Activated CD4-positive, alpha-beta T cell treated with anti-CD3 and anti-CD28 coated beads, Interleukin-2, amount 10 ng/mL, durations not matched to agents 7 days and 5 days (primary cell): Measurements from ENCODE around the gene OPRM1. TPM values are rescaled to one million over a fixed set of nuclear protein-coding genes. Genes with fewer than 3 reads are reported as not detected.
A peak's percentile ranks its signal among the peaks of the same experiment; 100 is the strongest.

Source experiments
- CTCF ChIA-PET: fragments of 350-600 bp; sonication (Branson Sonifier 250); formaldehyde crosslinking; loops from one replicate; lab custom pipeline; 2021; ENCODE audit warnings: antibody characterized with exemption; lab: Charles Lee
- POLR2A ChIA-PET: fragments of 350-600 bp; sonication (Branson Sonifier 250); formaldehyde crosslinking; loops from one replicate; lab custom pipeline; 2021; ENCODE audit warnings: antibody characterized with exemption; lab: Charles Lee
- DNase-seq: peaks from one replicate; pipeline ENCODE4 v3.0.0-alpha.2; 2020
- H3K27ac Mint-ChIP-seq: one replicate; pipeline ENCODE4 v1.8.0; 2021; ENCODE audit warnings: mild to moderate bottlenecking, moderate library complexity, mixed read lengths
- H3K27me3 Mint-ChIP-seq: one replicate; pipeline ENCODE4 v1.8.0; 2021; ENCODE audit warnings: mixed read lengths
- H3K36me3 Mint-ChIP-seq: one replicate; pipeline ENCODE4 v1.8.0; 2021; ENCODE audit warnings: low read depth, mixed read lengths
- H3K4me1 Mint-ChIP-seq: one replicate; pipeline ENCODE4 v1.8.0; 2021; ENCODE audit warnings: mixed read lengths
- H3K4me3 Mint-ChIP-seq: one replicate; pipeline ENCODE4 v1.8.0; 2021; ENCODE audit warnings: mild to moderate bottlenecking, moderate library complexity, mixed read lengths
- H3K9me3 Mint-ChIP-seq: one replicate; pipeline ENCODE4 v1.8.0; 2021; ENCODE audit warnings: mixed read lengths
- total RNA-seq, 2 experiments: library from RNA; stranded (reverse); gene quantifications; one replicate each; pipeline ENCODE4 v1.2.3, GENCODE V29; 2021

The OPRM1 gene
- total RNA-seq = not detected

GRCh38 chr6:154039231-154039842, at the start of gene OPRM1:
Gene OPRM1, plus strand, starts transcription at chr6:154039240. Its CDS starts 305 bp downstream, at chr6:154039545.
- peak; percentile 40 for DNase-seq
- H3K27me3 Mint-ChIP-seq = peaks cover 22% of the 10 kb centered on the region
- POLR2A ChIA-PET = no interaction called here
- H3K4me3 Mint-ChIP-seq = no peak within 1 kb of the TSS
- no peaks in the 10 kb centered on the region for H3K4me1 Mint-ChIP-seq
- no peak within 1 kb of the TSS for H3K27ac Mint-ChIP-seq
- H3K36me3 Mint-ChIP-seq = no peaks in the 10 kb centered on the region
- CTCF ChIA-PET = no interaction called here
- no peaks in the 10 kb centered on the region for H3K9me3 Mint-ChIP-seq

GRCh38 chr6:153989989-153990388, 49.1 kb upstream of the OPRM1 start:
- CTCF ChIA-PET = no interaction called here
- H3K4me1 Mint-ChIP-seq = no peaks in the 10 kb centered on the region
- no peaks in the 10 kb centered on the region for H3K9me3 Mint-ChIP-seq
- DNase-seq = no peak
- no peak overlapping the region for H3K4me3 Mint-ChIP-seq
- H3K27ac Mint-ChIP-seq = no peak overlapping the region
- POLR2A ChIA-PET = no interaction called here
- no peaks in the 10 kb centered on the region for H3K27me3 Mint-ChIP-seq
- no peaks in the 10 kb centered on the region for H3K36me3 Mint-ChIP-seq

DNA sequence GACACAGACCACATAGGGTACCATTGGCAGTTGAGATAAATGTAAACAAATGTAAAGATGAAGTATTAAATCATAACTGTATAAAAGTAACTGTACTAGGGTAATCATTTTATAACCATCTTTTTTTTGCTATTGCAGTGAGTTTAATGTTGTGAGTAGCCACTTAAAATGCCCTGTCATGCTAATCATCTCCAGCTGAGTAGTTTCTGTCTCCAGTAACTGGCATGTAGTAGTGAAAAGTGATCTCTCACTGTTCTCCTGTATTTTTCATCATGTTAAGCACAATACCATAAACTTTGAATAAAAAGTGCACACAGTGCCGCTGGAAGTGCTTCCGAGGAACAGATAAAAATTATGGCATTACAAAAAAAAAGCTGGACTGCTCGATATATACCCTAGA, 45.0 kb upstream of the OPRM1 start:
- Mint-ChIP-seq H3K27ac (no peak overlapping the region), H3K4me3 (no peak overlapping the region), H3K9me3 (no peaks in the 10 kb centered on the region), H3K27me3 (no peaks in the 10 kb centered on the region), H3K4me1 (no peaks in the 10 kb centered on the region), H3K36me3 (no peaks in the 10 kb centered on the region)
- POLR2A ChIA-PET = no interaction called here
- DNase-seq = no peak
- CTCF ChIA-PET = no interaction called here

- Mint-ChIP-seq H3K9me3 (no peaks in the 10 kb centered on the region), H3K27ac (no peak overlapping the region), H3K36me3 (no peaks in the 10 kb centered on the region), H3K27me3 (no peaks in the 10 kb centered on the region), H3K4me1 (no peaks in the 10 kb centered on the region), H3K4me3 (no peak overlapping the region)
- ChIA-PET CTCF (no interaction called here), POLR2A (no interaction called here)
- DNase-seq = no peak
These were observed 44.2 kb upstream of the OPRM1 start for GRCh38 chr6:153994811-153995210.

GRCh38 chr6:153997221-153997620, 41.8 kb upstream of the OPRM1 start:
- no peaks in the 10 kb centered on the region for H3K9me3 Mint-ChIP-seq
- no peaks in the 10 kb centered on the region for H3K27me3 Mint-ChIP-seq
- ChIA-PET CTCF (no interaction called here), POLR2A (no interaction called here)
- DNase-seq = no peak
- no peaks in the 10 kb centered on the region for H3K36me3 Mint-ChIP-seq
- H3K27ac Mint-ChIP-seq = no peak overlapping the region
- no peak overlapping the region for H3K4me3 Mint-ChIP-seq
- H3K4me1 Mint-ChIP-seq = no peaks in the 10 kb centered on the region

- H3K27me3 Mint-ChIP-seq = no peaks in the 10 kb centered on the region
- ChIA-PET CTCF (no interaction called here), POLR2A (no interaction called here)
- no peak for DNase-seq
- no peaks in the 10 kb centered on the region for H3K9me3 Mint-ChIP-seq
- no peak overlapping the region for H3K4me3 Mint-ChIP-seq
- no peak overlapping the region for H3K27ac Mint-ChIP-seq
- no peaks in the 10 kb centered on the region for H3K4me1 Mint-ChIP-seq
- no peaks in the 10 kb centered on the region for H3K36me3 Mint-ChIP-seq
These were observed 37.4 kb upstream of the OPRM1 start for GRCh38 chr6:154001494-154002285.

GRCh38 chr6:154002894-154003293, 36.1 kb upstream of the OPRM1 start:
- no peaks in the 10 kb centered on the region for H3K36me3 Mint-ChIP-seq
- ChIA-PET CTCF (no interaction called here), POLR2A (no interaction called here)
- no peak overlapping the region for H3K27ac Mint-ChIP-seq
- DNase-seq = no peak
- H3K27me3 Mint-ChIP-seq = no peaks in the 10 kb centered on the region
- no peaks in the 10 kb centered on the region for H3K4me1 Mint-ChIP-seq
- H3K9me3 Mint-ChIP-seq = no peaks in the 10 kb centered on the region
- no peak overlapping the region for H3K4me3 Mint-ChIP-seq

DNA sequence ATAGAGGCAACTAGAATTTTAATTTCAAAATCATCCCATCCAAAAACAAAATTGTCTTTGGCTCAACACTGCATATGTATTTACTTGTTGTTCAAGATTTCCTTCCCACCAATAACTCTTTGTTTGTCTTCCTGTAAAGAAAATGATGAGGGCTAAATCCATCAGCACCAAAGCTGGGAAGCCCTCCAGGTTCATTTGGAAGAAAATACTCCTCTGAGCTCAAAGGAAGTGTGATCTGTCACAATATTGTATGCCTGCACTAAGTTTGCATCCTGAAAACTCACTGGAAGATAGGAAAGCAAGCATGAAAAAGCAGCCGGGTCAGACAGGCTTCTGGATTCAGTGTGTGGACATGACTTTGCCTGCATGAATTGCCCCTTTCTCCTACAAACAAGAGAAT, 28.7 kb upstream of the OPRM1 start:
- Mint-ChIP-seq H3K27ac (no peak overlapping the region), H3K4me3 (no peak overlapping the region), H3K4me1 (no peaks in the 10 kb centered on the region), H3K9me3 (no peaks in the 10 kb centered on the region), H3K27me3 (no peaks in the 10 kb centered on the region), H3K36me3 (no peaks in the 10 kb centered on the region)
- POLR2A ChIA-PET = no interaction called here
- CTCF ChIA-PET = no interaction called here
- DNase-seq = no peak

- no peak for DNase-seq
- no peaks in the 10 kb centered on the region for H3K27me3 Mint-ChIP-seq
- H3K36me3 Mint-ChIP-seq = no peaks in the 10 kb centered on the region
- no peaks in the 10 kb centered on the region for H3K4me1 Mint-ChIP-seq
- H3K4me3 Mint-ChIP-seq = no peak overlapping the region
- no peak overlapping the region for H3K27ac Mint-ChIP-seq
- no peaks in the 10 kb centered on the region for H3K9me3 Mint-ChIP-seq
- POLR2A ChIA-PET = no interaction called here
- CTCF ChIA-PET = interaction anchor here (0.9 kb wide), 1 partner anchor 14 kb away, joined by 4 read pairs; no protein-coding TSS in a partner anchor
These were observed 26.2 kb upstream of the OPRM1 start for GRCh38 chr6:154012852-154013251.

GRCh38 chr6:154017786-154018185, 21.3 kb upstream of the OPRM1 start:
- ChIA-PET POLR2A (no interaction called here), CTCF (no interaction called here)
- DNase-seq = no peak
- H3K27ac Mint-ChIP-seq = no peak overlapping the region
- no peaks in the 10 kb centered on the region for H3K9me3 Mint-ChIP-seq
- no peaks in the 10 kb centered on the region for H3K36me3 Mint-ChIP-seq
- H3K4me1 Mint-ChIP-seq = no peaks in the 10 kb centered on the region
- H3K4me3 Mint-ChIP-seq = no peak overlapping the region
- no peaks in the 10 kb centered on the region for H3K27me3 Mint-ChIP-seq

DNA sequence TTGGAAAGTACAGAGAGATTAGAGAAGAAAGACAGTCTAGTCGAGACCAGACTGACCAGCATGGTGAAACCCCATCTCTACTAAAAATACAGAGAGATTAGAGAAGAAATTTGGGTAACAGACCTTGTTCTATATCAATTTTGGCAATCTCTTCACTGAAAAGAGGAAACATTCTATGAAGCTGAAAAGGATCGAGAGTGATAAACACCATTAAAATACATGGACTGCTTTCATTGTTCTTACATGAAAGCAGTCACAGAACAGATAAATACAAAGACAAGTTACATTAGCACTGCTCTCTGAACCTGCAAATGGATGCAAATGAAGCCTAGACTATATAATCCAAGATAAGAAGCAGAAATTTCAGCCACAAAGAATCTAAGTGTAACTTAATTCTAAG, 8.4 kb upstream of the OPRM1 start:
- ChIA-PET POLR2A (no interaction called here), CTCF (no interaction called here)
- H3K27ac Mint-ChIP-seq = no peak overlapping the region
- H3K4me3 Mint-ChIP-seq = no peak overlapping the region
- no peaks in the 10 kb centered on the region for H3K36me3 Mint-ChIP-seq
- no peaks in the 10 kb centered on the region for H3K27me3 Mint-ChIP-seq
- no peaks in the 10 kb centered on the region for H3K4me1 Mint-ChIP-seq
- no peaks in the 10 kb centered on the region for H3K9me3 Mint-ChIP-seq
- no peak for DNase-seq

GRCh38 chr6:154041001-154041400, 2.0 kb downstream of the OPRM1 start:
- H3K36me3 Mint-ChIP-seq = no peaks in the 10 kb centered on the region
- H3K4me1 Mint-ChIP-seq = no peaks in the 10 kb centered on the region
- H3K27ac Mint-ChIP-seq = no peak overlapping the region
- no peaks in the 10 kb centered on the region for H3K9me3 Mint-ChIP-seq
- DNase-seq = no peak
- H3K27me3 Mint-ChIP-seq = peaks cover 22% of the 10 kb centered on the region
- POLR2A ChIA-PET = no interaction called here
- CTCF ChIA-PET = no interaction called here
- H3K4me3 Mint-ChIP-seq = no peak overlapping the region

DNA sequence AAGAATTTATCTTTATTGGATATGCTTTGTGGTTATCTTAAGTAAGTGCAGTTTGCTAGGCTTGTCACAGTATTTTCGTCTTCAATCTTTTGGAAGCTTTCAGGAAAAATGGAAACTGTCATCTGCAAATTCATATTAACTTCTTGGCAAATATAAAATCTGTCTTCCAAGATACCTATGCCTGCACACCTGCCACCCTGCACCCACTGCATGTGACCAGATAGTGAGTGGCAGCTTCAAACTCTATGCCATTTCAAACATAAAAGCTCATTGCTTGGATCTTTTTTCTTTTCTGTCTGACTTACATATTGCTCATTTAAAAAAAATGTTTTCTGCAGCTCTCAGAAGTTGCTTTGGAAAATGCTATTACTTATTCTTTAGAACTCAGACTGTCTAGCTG, 14.1 kb downstream of the OPRM1 start:
- Mint-ChIP-seq H3K9me3 (no peaks in the 10 kb centered on the region), H3K36me3 (no peaks in the 10 kb centered on the region), H3K27ac (no peak overlapping the region), H3K27me3 (no peaks in the 10 kb centered on the region), H3K4me3 (no peak overlapping the region), H3K4me1 (no peaks in the 10 kb centered on the region)
- DNase-seq = no peak
- ChIA-PET POLR2A (no interaction called here), CTCF (no interaction called here)

- Mint-ChIP-seq H3K9me3 (no peaks in the 10 kb centered on the region), H3K4me1 (no peaks in the 10 kb centered on the region), H3K4me3 (no peak overlapping the region), H3K27ac (no peak overlapping the region), H3K27me3 (peaks cover 3% of the 10 kb centered on the region), H3K36me3 (no peaks in the 10 kb centered on the region)
- CTCF ChIA-PET = no interaction called here
- POLR2A ChIA-PET = no interaction called here
- DNase-seq = no peak
These were observed 17.5 kb downstream of the OPRM1 start for GRCh38 chr6:154056536-154056935.
